Activated naive CD8-positive, alpha-beta T cell treated with anti-CD3 and anti-CD28 coated beads for 36 hours (primary cell): ENCODE results near the gene KPNA6. TPM values are rescaled to one million over a fixed set of nuclear protein-coding genes. Genes with fewer than 3 reads are reported as not detected.
"Not testable (repeated sequence)": the region's sequence is repeated elsewhere in the genome, so short reads cannot be mapped to it uniquely, and the experiment has no call there.

Experiments
- DNase-seq: peaks from one replicate; pipeline ENCODE4 v3.0.0; 2021
- H3K27ac Mint-ChIP-seq: one replicate; pipeline ENCODE4 v1.8.0; 2022; ENCODE audit warnings: mild to moderate bottlenecking, moderate library complexity, mixed read lengths
- H3K27me3 Mint-ChIP-seq: one replicate; pipeline ENCODE4 v1.8.0; 2022; ENCODE audit warnings: mild to moderate bottlenecking, mixed read lengths
- H3K36me3 Mint-ChIP-seq: one replicate; pipeline ENCODE4 v1.8.0; 2021; ENCODE audit warnings: mild to moderate bottlenecking, mixed read lengths
- H3K4me1 Mint-ChIP-seq: one replicate; pipeline ENCODE4 v1.8.0; 2021; ENCODE audit warnings: mixed read lengths
- H3K4me3 Mint-ChIP-seq: one replicate; pipeline ENCODE4 v1.8.0; 2022; ENCODE audit warnings: mild to moderate bottlenecking, moderate library complexity, mixed read lengths
- H3K9me3 Mint-ChIP-seq: one replicate; pipeline ENCODE4 v1.8.0; 2022; ENCODE audit warnings: mixed read lengths
- total RNA-seq, 2 experiments: library from RNA; stranded (reverse); gene quantifications; one replicate each; pipeline ENCODE4 v1.2.3, GENCODE V29; 2021

Gene KPNA6
- total RNA-seq, 2 experiments from 2014 or later: 85.3 to 88.3 TPM

- H3K27me3 Mint-ChIP-seq: no peaks in the 10 kb centered on the region
- H3K36me3 Mint-ChIP-seq: peaks cover 36% of the 10 kb centered on the region
- no peak for DNase-seq
- H3K4me3 Mint-ChIP-seq: no peak overlapping the region
- no peak overlapping the region for H3K27ac Mint-ChIP-seq
- H3K4me1 Mint-ChIP-seq: peaks cover 19% of the 10 kb centered on the region
- peaks cover 7% of the 10 kb centered on the region for H3K9me3 Mint-ChIP-seq
These were observed 43.0 kb downstream of the KPNA6 start for GRCh38 chr1:32150847-32151246.

- no peak for DNase-seq
- Mint-ChIP-seq H3K27ac (no peak overlapping the region), H3K4me1 (peaks cover 16% of the 10 kb centered on the region), H3K4me3 (no peak overlapping the region), H3K9me3 (peaks cover 7% of the 10 kb centered on the region), H3K27me3 (no peaks in the 10 kb centered on the region), H3K36me3 (peaks cover 34% of the 10 kb centered on the region)
These were observed 43.5 kb downstream of the KPNA6 start for GRCh38 chr1:32151319-32151787.

GRCh38 chr1:32159189-32159588, 51.3 kb downstream of the KPNA6 start:
- no peaks in the 10 kb centered on the region for H3K9me3 Mint-ChIP-seq
- H3K27ac Mint-ChIP-seq: peak overlapping the region; percentile 66
- no peaks in the 10 kb centered on the region for H3K27me3 Mint-ChIP-seq
- DNase-seq: no peak
- H3K4me1 Mint-ChIP-seq: peaks cover 10% of the 10 kb centered on the region
- peaks cover 36% of the 10 kb centered on the region for H3K36me3 Mint-ChIP-seq
- no peak overlapping the region for H3K4me3 Mint-ChIP-seq

GRCh38 chr1:32163405-32163804, 55.5 kb downstream of the KPNA6 start:
- H3K4me3 Mint-ChIP-seq: no peak overlapping the region

GRCh38 chr1:32165633-32166032, 57.8 kb downstream of the KPNA6 start:
- H3K27me3 Mint-ChIP-seq, H3K4me1 Mint-ChIP-seq, DNase-seq, H3K9me3 Mint-ChIP-seq, H3K27ac Mint-ChIP-seq, H3K4me3 Mint-ChIP-seq: not testable (repeated sequence)
- H3K36me3 Mint-ChIP-seq: peaks cover 31% of the 10 kb centered on the region

More at GRCh38 chr1:32163405-32163804, 55.5 kb downstream of the KPNA6 start:
- H3K27ac Mint-ChIP-seq: no peak overlapping the region
- H3K36me3 Mint-ChIP-seq: peaks cover 38% of the 10 kb centered on the region
- H3K4me1 Mint-ChIP-seq: peaks cover 8% of the 10 kb centered on the region
- DNase-seq: no peak
- H3K27me3 Mint-ChIP-seq: no peaks in the 10 kb centered on the region
- no peaks in the 10 kb centered on the region for H3K9me3 Mint-ChIP-seq

GRCh38 chr1:32170991-32171390, 63.1 kb downstream of the KPNA6 start:
- Mint-ChIP-seq H3K27me3 (no peaks in the 10 kb centered on the region), H3K27ac (no peak overlapping the region), H3K9me3 (no peaks in the 10 kb centered on the region)

GRCh38 chr1:32172621-32173245, 64.9 kb downstream of the KPNA6 start:
- Mint-ChIP-seq H3K27me3 (no peaks in the 10 kb centered on the region), H3K4me3 (no peak overlapping the region), H3K36me3 (peaks cover 28% of the 10 kb centered on the region), H3K9me3 (no peaks in the 10 kb centered on the region), H3K27ac (no peak overlapping the region), H3K4me1 (peaks cover 10% of the 10 kb centered on the region)
- DNase-seq: no peak

More at GRCh38 chr1:32170991-32171390, 63.1 kb downstream of the KPNA6 start:
- H3K4me1 Mint-ChIP-seq: peaks cover 10% of the 10 kb centered on the region
- no peak overlapping the region for H3K4me3 Mint-ChIP-seq
- DNase-seq: no peak
- H3K36me3 Mint-ChIP-seq: peaks cover 34% of the 10 kb centered on the region

GRCh38 chr1:32178380-32179192, 70.7 kb downstream of the KPNA6 start:
- Mint-ChIP-seq H3K4me1 (peaks cover 34% of the 10 kb centered on the region), H3K27me3 (no peaks in the 10 kb centered on the region), H3K27ac (peak overlapping the region; percentile 98), H3K36me3 (peaks cover 34% of the 10 kb centered on the region), H3K4me3 (peak overlapping the region; percentile 95), H3K9me3 (no peaks in the 10 kb centered on the region)
- DNase-seq: no peak

- peaks cover 39% of the 10 kb centered on the region for H3K36me3 Mint-ChIP-seq
- H3K9me3 Mint-ChIP-seq: no peaks in the 10 kb centered on the region
- H3K4me1 Mint-ChIP-seq: peaks cover 39% of the 10 kb centered on the region
- peak overlapping the region; percentile 98 for H3K27ac Mint-ChIP-seq
- no peaks in the 10 kb centered on the region for H3K27me3 Mint-ChIP-seq
- peak overlapping the region; percentile 95 for H3K4me3 Mint-ChIP-seq
- no peak for DNase-seq
These were observed 71.3 kb downstream of the KPNA6 start for GRCh38 chr1:32179193-32179442.

GRCh38 chr1:32179443-32180185, 71.8 kb downstream of the KPNA6 start, which contains the start of gene TXLNA:
TXLNA (plus strand) TSS chr1:32179675; CDS start chr1:32180346, 671 bp downstream.
- Mint-ChIP-seq H3K4me3 (peak within 1 kb of the TSS; percentile 95), H3K27ac (peak within 1 kb of the TSS; percentile 98), H3K9me3 (no peaks in the 10 kb centered on the region), H3K36me3 (peaks cover 44% of the 10 kb centered on the region), H3K4me1 (peaks cover 44% of the 10 kb centered on the region), H3K27me3 (no peaks in the 10 kb centered on the region)
- peak; percentile 94 for DNase-seq

- Mint-ChIP-seq H3K36me3 (peaks cover 50% of the 10 kb centered on the region), H3K27me3 (no peaks in the 10 kb centered on the region), H3K9me3 (no peaks in the 10 kb centered on the region), H3K27ac (peak overlapping the region; percentile 96), H3K4me3 (peak overlapping the region; percentile 95), H3K4me1 (peaks cover 50% of the 10 kb centered on the region)
- DNase-seq: peak; percentile 43
These were observed 72.6 kb downstream of the KPNA6 start for GRCh38 chr1:32180186-32181060.

- DNase-seq: no peak
- Mint-ChIP-seq H3K27ac (peak overlapping the region; percentile 96), H3K27me3 (no peaks in the 10 kb centered on the region), H3K36me3 (peaks cover 50% of the 10 kb centered on the region), H3K4me3 (peak overlapping the region; percentile 95), H3K9me3 (no peaks in the 10 kb centered on the region), H3K4me1 (peaks cover 51% of the 10 kb centered on the region)
These were observed 73.2 kb downstream of the KPNA6 start for GRCh38 chr1:32181065-32181464.

- H3K9me3 Mint-ChIP-seq: no peaks in the 10 kb centered on the region
- DNase-seq: no peak
- H3K4me3 Mint-ChIP-seq: peak overlapping the region; percentile 95
- peak overlapping the region; percentile 96 for H3K27ac Mint-ChIP-seq
- no peaks in the 10 kb centered on the region for H3K27me3 Mint-ChIP-seq
- H3K4me1 Mint-ChIP-seq: peaks cover 56% of the 10 kb centered on the region
- peaks cover 55% of the 10 kb centered on the region for H3K36me3 Mint-ChIP-seq
These were observed 73.7 kb downstream of the KPNA6 start for GRCh38 chr1:32181563-32181962.

- peaks cover 57% of the 10 kb centered on the region for H3K4me1 Mint-ChIP-seq
- peaks cover 57% of the 10 kb centered on the region for H3K36me3 Mint-ChIP-seq
- peak overlapping the region; percentile 20 for H3K27ac Mint-ChIP-seq
- peak overlapping the region; percentile 95 for H3K4me3 Mint-ChIP-seq
- H3K27me3 Mint-ChIP-seq: no peaks in the 10 kb centered on the region
- H3K9me3 Mint-ChIP-seq: no peaks in the 10 kb centered on the region
- no peak for DNase-seq
These were observed 74.2 kb downstream of the KPNA6 start for GRCh38 chr1:32182060-32182459.
